Epithelial cell of proximal tubule (primary cell): ENCODE data around the gene SLC9B2. TPM values are rescaled to one million over a fixed set of nuclear protein-coding genes. Genes with fewer than 3 reads are reported as not detected.
A peak's percentile ranks its signal among the peaks of the same experiment; 100 is the strongest.

Experiments
- DNase-seq: peaks from one replicate; pipeline ENCODE4 v3.0.0-alpha.2; 2011; ENCODE audit warnings: low read depth
- H3K4me3 ChIP-seq: 2 replicates; pipeline ENCODE4 v1.5.1; 2011; ENCODE audit warnings: low read depth, mild to moderate bottlenecking, low read length
- CTCF ChIP-seq: conservative IDR thresholded peaks from 2 replicates; pipeline ENCODE4 v1.5.1; 2012; ENCODE audit warnings: low read depth, mild to moderate bottlenecking, low read length
- total RNA-seq: library from RNA; depleted of rRNA; stranded (reverse); fragments of >200 nt; gene quantifications from 2 replicates; pipeline ENCODE4 v1.2.3, GENCODE V29; 2015

Gene SLC9B2
- total RNA-seq, 1 donor from 2014 or later: 7.0 TPM

- DNase-seq: no peak
- no peak for TF ChIP-seq CTCF
- no peak overlapping the region for H3K4me3 ChIP-seq
These were observed 32.4 kb downstream of the SLC9B2 start for GRCh38 chr4:103044183-103044582.

GRCh38 chr4:103036169-103036568, 40.4 kb downstream of the SLC9B2 start:
- no peak for TF ChIP-seq CTCF
- no peak for DNase-seq

GRCh38 chr4:103032574-103032973, 44.0 kb downstream of the SLC9B2 start:
- H3K4me3 ChIP-seq: no peak overlapping the region
- peak; percentile 83 for TF ChIP-seq CTCF
- no peak for DNase-seq

More at GRCh38 chr4:103036169-103036568, 40.4 kb downstream of the SLC9B2 start:
- H3K4me3 ChIP-seq: no peak overlapping the region

GRCh38 chr4:103030791-103031190, 45.8 kb downstream of the SLC9B2 start:
- no peak for TF ChIP-seq CTCF
- H3K4me3 ChIP-seq: no peak overlapping the region
- DNase-seq: no peak

DNA sequence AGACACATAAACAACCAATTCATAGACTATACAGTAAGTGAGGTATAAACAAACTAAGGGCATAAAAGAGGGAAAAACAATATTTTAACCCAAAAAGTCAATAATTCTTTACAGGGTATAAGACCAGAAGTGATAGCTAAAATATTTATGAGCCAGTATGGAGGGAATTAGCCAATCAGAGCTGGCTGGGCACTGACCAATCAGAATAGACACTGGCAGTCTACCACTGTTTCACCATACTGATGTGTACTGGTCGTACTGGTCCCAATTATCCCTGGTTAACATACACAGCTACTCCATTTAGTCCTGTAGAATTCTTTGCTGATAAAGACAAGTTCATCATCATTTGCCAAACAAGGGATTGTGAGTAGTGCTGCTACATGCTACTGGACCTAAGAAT, 47.3 kb downstream of the SLC9B2 start:
- H3K4me3 ChIP-seq: no peak overlapping the region
- DNase-seq: no peak
- TF ChIP-seq CTCF: no peak

- DNase-seq: no peak
- no peak overlapping the region for H3K4me3 ChIP-seq
- no peak for TF ChIP-seq CTCF
These were observed 49.7 kb downstream of the SLC9B2 start for GRCh38 chr4:103026868-103027267.

DNA sequence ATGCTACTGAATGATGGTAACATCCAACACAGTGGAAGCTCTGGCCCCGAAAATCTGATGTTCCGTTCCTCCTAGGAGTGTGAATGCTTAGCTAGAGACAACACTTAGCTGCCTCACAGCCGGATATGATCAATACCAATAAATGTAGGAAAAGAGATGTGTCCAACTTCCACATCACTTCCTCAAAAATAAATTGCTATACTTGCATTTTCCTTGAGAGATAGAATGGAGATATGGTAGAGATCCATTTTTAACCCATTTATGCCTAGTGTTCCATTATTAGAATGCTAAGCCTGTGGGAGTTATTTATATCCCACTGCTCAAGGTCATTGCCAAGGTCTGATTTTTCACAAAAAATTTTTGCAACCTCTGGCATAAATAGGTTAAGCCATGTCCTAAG, 51.6 kb downstream of the SLC9B2 start:
- no peak overlapping the region for H3K4me3 ChIP-seq
- DNase-seq: no peak
- no peak for TF ChIP-seq CTCF
